Body of pancreas (tissue), 4 donors: ENCODE data around the gene IL34.

Source experiments
- POLR2A ChIP-seq, 3 donors: fragments of 450-650 bp; IDR thresholded peaks; one replicate each; pipeline ENCODE4 v1.6.1; 2016; ENCODE audit warnings: antibody characterized with exemption in 3 of 3, mild to moderate bottlenecking in 2 of 3
- TF ChIP-seq, protein P1 (sequence below), 7 experiments: fragments of 450-650 bp in 4 of 7; fragments of 200-600 bp in 3 of 7; sonication (generic) in 3 of 7; IDR thresholded peaks; one replicate each; pipeline ENCODE4 v1.5.1; 2016 to 2019; ENCODE audit warnings: antibody characterized with exemption in 7 of 7

- TF ChIP-seq POLR2A (IDR thresholded peaks at IDR 0.05), result no peak
- TF ChIP-seq, protein P1, sequence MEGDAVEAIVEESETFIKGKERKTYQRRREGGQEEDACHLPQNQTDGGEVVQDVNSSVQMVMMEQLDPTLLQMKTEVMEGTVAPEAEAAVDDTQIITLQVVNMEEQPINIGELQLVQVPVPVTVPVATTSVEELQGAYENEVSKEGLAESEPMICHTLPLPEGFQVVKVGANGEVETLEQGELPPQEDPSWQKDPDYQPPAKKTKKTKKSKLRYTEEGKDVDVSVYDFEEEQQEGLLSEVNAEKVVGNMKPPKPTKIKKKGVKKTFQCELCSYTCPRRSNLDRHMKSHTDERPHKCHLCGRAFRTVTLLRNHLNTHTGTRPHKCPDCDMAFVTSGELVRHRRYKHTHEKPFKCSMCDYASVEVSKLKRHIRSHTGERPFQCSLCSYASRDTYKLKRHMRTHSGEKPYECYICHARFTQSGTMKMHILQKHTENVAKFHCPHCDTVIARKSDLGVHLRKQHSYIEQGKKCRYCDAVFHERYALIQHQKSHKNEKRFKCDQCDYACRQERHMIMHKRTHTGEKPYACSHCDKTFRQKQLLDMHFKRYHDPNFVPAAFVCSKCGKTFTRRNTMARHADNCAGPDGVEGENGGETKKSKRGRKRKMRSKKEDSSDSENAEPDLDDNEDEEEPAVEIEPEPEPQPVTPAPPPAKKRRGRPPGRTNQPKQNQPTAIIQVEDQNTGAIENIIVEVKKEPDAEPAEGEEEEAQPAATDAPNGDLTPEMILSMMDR (IDR thresholded peaks at IDR 0.05), result no peak
Observed at GRCh38 chr16:70659546-70659945, 13.2 kb downstream of the IL34 start.
